ENCODE measurements around the gene GSTM2.

The GSTM2 gene

DNA sequence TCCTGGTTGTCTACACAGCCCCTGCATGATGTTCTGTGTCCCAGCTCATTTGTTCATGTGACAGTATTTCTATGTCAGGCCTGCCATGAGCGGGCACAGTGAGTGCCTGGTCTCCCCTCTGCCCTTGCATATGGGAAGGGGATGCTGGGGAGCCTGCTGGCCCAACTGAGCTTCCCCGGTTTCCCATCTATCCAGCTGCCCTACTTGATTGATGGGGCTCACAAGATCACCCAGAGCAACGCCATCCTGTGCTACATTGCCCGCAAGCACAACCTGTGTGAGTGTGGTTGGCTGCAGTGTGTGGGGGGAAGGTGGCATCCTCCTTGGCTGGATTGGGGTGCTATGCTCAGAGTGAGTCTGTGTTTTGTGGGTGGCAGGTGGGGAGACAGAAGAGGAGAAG lies 10.5 kb upstream of the GSTM2 start:
- no peak for TF ChIP-seq EZH2phosphoT487 (IDR thresholded peaks at IDR 0.05; ENCODE audit: borderline replicate concordance, low read length)
- TF ChIP-seq, protein P1, sequence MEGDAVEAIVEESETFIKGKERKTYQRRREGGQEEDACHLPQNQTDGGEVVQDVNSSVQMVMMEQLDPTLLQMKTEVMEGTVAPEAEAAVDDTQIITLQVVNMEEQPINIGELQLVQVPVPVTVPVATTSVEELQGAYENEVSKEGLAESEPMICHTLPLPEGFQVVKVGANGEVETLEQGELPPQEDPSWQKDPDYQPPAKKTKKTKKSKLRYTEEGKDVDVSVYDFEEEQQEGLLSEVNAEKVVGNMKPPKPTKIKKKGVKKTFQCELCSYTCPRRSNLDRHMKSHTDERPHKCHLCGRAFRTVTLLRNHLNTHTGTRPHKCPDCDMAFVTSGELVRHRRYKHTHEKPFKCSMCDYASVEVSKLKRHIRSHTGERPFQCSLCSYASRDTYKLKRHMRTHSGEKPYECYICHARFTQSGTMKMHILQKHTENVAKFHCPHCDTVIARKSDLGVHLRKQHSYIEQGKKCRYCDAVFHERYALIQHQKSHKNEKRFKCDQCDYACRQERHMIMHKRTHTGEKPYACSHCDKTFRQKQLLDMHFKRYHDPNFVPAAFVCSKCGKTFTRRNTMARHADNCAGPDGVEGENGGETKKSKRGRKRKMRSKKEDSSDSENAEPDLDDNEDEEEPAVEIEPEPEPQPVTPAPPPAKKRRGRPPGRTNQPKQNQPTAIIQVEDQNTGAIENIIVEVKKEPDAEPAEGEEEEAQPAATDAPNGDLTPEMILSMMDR (IDR thresholded peaks at IDR 0.05; ENCODE audit: low read depth, low read length, poor library complexity, severe bottlenecking) = no peak
- H4K20me1 ChIP-seq (ENCODE audit: control insufficient read depth, insufficient read depth, low read depth, low read length) = no peaks in the 10 kb centered on the region
- no peak overlapping the region for H3K27ac ChIP-seq (ENCODE audit: low read depth, low read length)

DNA sequence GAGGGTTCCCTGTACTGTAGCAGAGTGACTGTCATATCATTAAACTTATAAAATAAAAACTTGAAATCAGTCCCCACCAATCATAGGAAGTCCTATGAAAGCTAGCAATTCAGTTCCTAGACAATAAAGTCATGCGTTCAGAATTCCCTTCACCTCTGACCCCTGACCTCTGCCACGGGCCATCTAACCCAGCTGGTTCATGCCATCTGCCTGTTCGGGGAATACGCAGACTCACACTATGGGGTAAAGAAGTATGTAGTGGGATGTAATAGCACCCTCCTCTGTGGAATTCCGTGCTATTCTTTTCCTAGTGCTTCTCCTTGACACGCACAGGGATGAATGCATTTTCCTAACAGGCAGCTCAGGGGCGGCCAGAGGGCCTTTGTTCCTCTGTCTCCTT lies 9.9 kb upstream of the GSTM2 start:
- H3K4me3 ChIP-seq (ENCODE audit: low read length) = no peak overlapping the region
- peaks cover 12% of the 10 kb centered on the region for H3K27me3 ChIP-seq (ENCODE audit: control insufficient read depth, low read length)
- no peaks in the 10 kb centered on the region for H3K9me2 ChIP-seq (replicated peaks; ENCODE audit: control insufficient read depth, low read length)
- no peak overlapping the region for H3K27ac ChIP-seq (ENCODE audit: low read depth, low read length)
- H3K36me3 ChIP-seq (ENCODE audit: control insufficient read depth, low read length) = no peaks in the 10 kb centered on the region
- no peaks in the 10 kb centered on the region for H4K20me1 ChIP-seq (ENCODE audit: control insufficient read depth, insufficient read depth, low read depth, low read length)
- no peak overlapping the region for H3K4me2 ChIP-seq (ENCODE audit: low read length)
- H3F3A ChIP-seq (ENCODE audit: control insufficient read depth, insufficient read depth) = no peaks in the 10 kb centered on the region
- H3K9me3 ChIP-seq (ENCODE audit: control insufficient read depth, insufficient read depth, low read length) = no peaks in the 10 kb centered on the region
- H3K4me1 ChIP-seq (ENCODE audit: control insufficient read depth, low read length) = peaks cover 16% of the 10 kb centered on the region
- TF ChIP-seq EZH2phosphoT487 (IDR thresholded peaks at IDR 0.05; ENCODE audit: borderline replicate concordance, low read length) = no peak
- TF ChIP-seq, protein P1 (IDR thresholded peaks at IDR 0.05; ENCODE audit: low read depth, low read length, poor library complexity, severe bottlenecking) = no peak
- no peaks in the 10 kb centered on the region for H3K79me2 ChIP-seq (ENCODE audit: control insufficient read depth, low read length)

More for the DNA sequence above, 10.5 kb upstream of the GSTM2 start:
- Histone ChIP-seq H3K9me2 (replicated peaks; ENCODE audit: control insufficient read depth, low read length) (no peaks in the 10 kb centered on the region), H3F3A (ENCODE audit: control insufficient read depth, insufficient read depth) (no peaks in the 10 kb centered on the region), H3K4me1 (ENCODE audit: control insufficient read depth, low read length) (peaks cover 16% of the 10 kb centered on the region), H3K27me3 (ENCODE audit: control insufficient read depth, low read length) (peaks cover 15% of the 10 kb centered on the region), H3K4me3 (ENCODE audit: low read length) (no peak overlapping the region), H3K79me2 (ENCODE audit: control insufficient read depth, low read length) (no peaks in the 10 kb centered on the region), H3K4me2 (ENCODE audit: low read length) (no peak overlapping the region), H3K36me3 (ENCODE audit: control insufficient read depth, low read length) (no peaks in the 10 kb centered on the region), H3K9me3 (ENCODE audit: control insufficient read depth, insufficient read depth, low read length) (no peaks in the 10 kb centered on the region)

GRCh38 chr1:109658533-109659042 lies 9.3 kb upstream of the GSTM2 start:
- no peak overlapping the region for H3K27ac ChIP-seq (ENCODE audit: low read depth, low read length)
- H3K4me3 ChIP-seq (ENCODE audit: low read length) = no peak overlapping the region

GRCh38 chr1:109659145-109659544 lies 8.7 kb upstream of the GSTM2 start:
- H3K27ac ChIP-seq (ENCODE audit: low read depth, low read length) = no peak overlapping the region
- no peaks in the 10 kb centered on the region for H3K9me3 ChIP-seq (ENCODE audit: control insufficient read depth, insufficient read depth, low read length)
- no peak for TF ChIP-seq EZH2phosphoT487 (IDR thresholded peaks at IDR 0.05; ENCODE audit: borderline replicate concordance, low read length)
- H3K4me1 ChIP-seq (ENCODE audit: control insufficient read depth, low read length) = peaks cover 16% of the 10 kb centered on the region
- peaks cover 7% of the 10 kb centered on the region; the same call in 1 of the 2 replicates for H3K27me3 ChIP-seq (ENCODE audit: control insufficient read depth, low read length)
- no peaks in the 10 kb centered on the region for H3K36me3 ChIP-seq (ENCODE audit: control insufficient read depth, low read length)
- H4K20me1 ChIP-seq (ENCODE audit: control insufficient read depth, insufficient read depth, low read depth, low read length) = no peaks in the 10 kb centered on the region
- H3K79me2 ChIP-seq (ENCODE audit: control insufficient read depth, low read length) = no peaks in the 10 kb centered on the region
- H3K4me3 ChIP-seq (ENCODE audit: low read length) = no peak overlapping the region
- no peaks in the 10 kb centered on the region for H3K9me2 ChIP-seq (replicated peaks; ENCODE audit: control insufficient read depth, low read length)
- no peaks in the 10 kb centered on the region for H3F3A ChIP-seq (ENCODE audit: control insufficient read depth, insufficient read depth)
- H3K4me2 ChIP-seq (ENCODE audit: low read length) = no peak overlapping the region

More at GRCh38 chr1:109658533-109659042, 9.3 kb upstream of the GSTM2 start:
- Histone ChIP-seq H3K79me2 (ENCODE audit: control insufficient read depth, low read length) (no peaks in the 10 kb centered on the region), H4K20me1 (ENCODE audit: control insufficient read depth, insufficient read depth, low read depth, low read length) (no peaks in the 10 kb centered on the region), H3K36me3 (ENCODE audit: control insufficient read depth, low read length) (no peaks in the 10 kb centered on the region), H3F3A (ENCODE audit: control insufficient read depth, insufficient read depth) (no peaks in the 10 kb centered on the region), H3K9me3 (ENCODE audit: control insufficient read depth, insufficient read depth, low read length) (no peaks in the 10 kb centered on the region), H3K4me1 (ENCODE audit: control insufficient read depth, low read length) (peaks cover 16% of the 10 kb centered on the region), H3K4me2 (ENCODE audit: low read length) (no peak overlapping the region), H3K27me3 (ENCODE audit: control insufficient read depth, low read length) (peaks cover 7% of the 10 kb centered on the region; the same call in 1 of the 2 replicates), H3K9me2 (replicated peaks; ENCODE audit: control insufficient read depth, low read length) (no peaks in the 10 kb centered on the region)
- TF ChIP-seq EZH2phosphoT487 (IDR thresholded peaks at IDR 0.05; ENCODE audit: borderline replicate concordance, low read length) = no peak

All from DOHH2 (cell line).